SK-MEL-5 (cell line): ENCODE results near the gene OXCT1. TPM values are rescaled to one million over a fixed set of nuclear protein-coding genes. Genes with fewer than 3 reads are reported as not detected.
"Not testable (repeated sequence)": the region's sequence is repeated elsewhere in the genome, so short reads cannot be mapped to it uniquely, and the experiment has no call there.

Experiments used
- DNase-seq: peaks from one replicate; pipeline ENCODE4 v3.0.0-alpha.2; 2016; ENCODE audit warnings: low read depth, low spot score
- in situ Hi-C: cut with HindIII; loops from 2 replicates; pipeline ENCODE4 v1.10.0; 2016; ENCODE audit warnings: low sequenced_read_pairs, high pct_unique_total_duplicates, low pct_unique_long_range_greater_than_20kb
- total RNA-seq: library from RNA; depleted of rRNA; stranded (reverse); fragments of >200 nt; shearing (Covaris generic); gene quantifications from 2 replicates; pipeline ENCODE4 v1.2.3, GENCODE V29; 2014

Gene OXCT1
- total RNA-seq, 1 experiment from 2014 or later: 46.5 TPM

DNA sequence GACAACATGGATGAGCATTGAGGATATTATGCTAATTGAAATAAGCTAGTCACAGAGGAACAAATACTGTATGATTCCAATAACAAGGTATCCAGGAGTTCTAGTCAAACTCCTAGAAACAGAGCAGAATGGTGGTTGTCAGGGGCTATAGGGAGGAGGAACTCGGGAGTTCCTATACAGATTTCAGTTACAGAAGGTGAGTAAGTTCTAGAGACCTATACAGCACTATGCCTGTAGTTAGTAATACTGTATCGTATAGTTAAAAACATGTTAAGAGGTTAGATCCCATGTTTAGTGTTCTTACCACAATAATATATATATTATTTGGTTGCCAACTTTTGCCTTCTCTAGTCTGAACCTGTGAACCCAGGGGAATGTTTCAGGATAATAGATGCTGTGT, 7.9 kb upstream of the OXCT1 start:
- no peak for DNase-seq
- in situ Hi-C loops: no loop called here

DNA sequence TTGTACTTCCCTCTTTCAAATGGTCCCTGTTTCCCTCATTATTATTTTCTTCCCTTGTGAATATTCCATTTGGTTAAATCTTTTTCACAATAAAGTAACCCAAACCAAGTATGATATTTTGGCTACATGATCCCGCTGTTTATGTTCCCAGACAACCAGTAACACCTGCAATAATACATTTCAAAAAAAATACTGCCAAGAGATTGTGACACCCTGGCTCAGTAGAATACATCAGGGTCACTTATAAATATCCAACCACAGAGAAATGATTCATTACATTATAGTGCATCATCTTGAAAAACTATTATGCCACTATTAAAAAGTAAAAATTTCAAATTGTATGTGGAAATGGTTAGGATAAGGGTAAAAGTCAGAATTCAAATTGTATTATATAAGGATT, 7.2 kb upstream of the OXCT1 start:
- in situ Hi-C loops: no loop called here
- DNase-seq: no peak

DNA sequence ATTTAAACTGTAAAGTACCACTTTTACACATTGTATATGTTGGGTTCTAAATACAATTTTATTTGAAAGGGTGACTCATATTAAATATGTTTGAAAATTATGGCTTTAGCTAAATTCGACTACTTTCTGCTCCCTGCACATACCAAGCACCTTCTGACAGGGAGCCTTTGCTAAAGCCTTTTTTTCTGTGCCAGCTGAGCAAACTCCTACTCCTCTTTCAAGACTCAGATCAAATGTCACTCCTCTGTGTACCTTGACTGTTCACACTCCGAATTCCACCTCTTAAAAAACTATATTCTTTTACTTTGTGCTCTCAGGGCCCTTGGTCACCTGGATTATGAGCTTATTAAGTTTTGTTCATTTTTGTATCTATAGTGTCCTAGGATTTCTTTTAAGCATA, 6.5 kb upstream of the OXCT1 start:
- DNase-seq: no peak
- in situ Hi-C loops: no loop called here

GRCh38 chr5:41875121-41875520, 4.9 kb upstream of the OXCT1 start:
- DNase-seq: no peak
- in situ Hi-C loops: no loop called here

DNA sequence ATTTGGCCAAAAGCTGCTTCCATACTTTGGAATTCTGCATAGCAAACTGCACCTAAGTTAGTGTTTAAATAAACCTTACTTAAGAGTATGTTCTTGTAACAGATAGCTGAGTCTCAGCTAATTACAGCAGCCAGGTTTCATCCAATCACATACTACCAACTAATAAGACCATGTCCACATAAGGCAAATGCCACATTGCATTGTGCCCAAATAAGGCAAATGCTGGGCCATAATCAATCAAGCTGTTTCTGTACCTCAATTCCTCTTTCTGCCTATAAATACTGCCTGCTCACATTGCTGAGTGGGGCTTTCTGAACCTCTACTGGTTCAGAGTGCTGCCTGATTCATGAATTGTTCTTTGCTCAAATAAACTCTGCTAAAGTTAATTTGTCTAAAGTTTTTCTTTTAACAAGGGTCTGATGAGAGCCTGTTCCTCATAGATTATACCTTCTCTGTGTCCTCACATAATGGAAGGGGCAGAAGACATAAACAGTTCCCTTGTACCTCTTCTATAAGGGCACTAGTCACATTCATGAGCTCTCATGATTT, 4.4 kb upstream of the OXCT1 start:
- in situ Hi-C loops: no loop called here
- DNase-seq: no peak

DNA sequence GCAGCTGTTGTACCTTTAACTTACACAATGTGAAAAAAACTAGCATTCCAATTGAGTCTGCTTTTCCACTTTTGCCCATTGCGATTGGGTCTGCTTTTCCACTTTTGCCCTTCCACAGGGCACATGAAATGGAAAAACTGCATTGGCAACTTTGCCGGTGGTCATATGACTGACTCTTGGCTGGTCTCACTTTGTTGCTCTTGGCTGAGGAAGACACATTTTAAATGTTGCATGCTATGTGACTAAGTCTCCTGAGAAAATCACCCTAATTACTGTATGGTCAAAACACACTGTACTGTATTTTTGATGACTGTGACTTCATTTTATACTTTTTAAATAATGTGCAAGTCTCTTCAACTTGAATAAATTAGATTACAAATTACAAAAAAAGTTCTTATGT, 1.6 kb upstream of the OXCT1 start:
- DNase-seq: peak; percentile 82
- in situ Hi-C loops: no loop called here

DNA sequence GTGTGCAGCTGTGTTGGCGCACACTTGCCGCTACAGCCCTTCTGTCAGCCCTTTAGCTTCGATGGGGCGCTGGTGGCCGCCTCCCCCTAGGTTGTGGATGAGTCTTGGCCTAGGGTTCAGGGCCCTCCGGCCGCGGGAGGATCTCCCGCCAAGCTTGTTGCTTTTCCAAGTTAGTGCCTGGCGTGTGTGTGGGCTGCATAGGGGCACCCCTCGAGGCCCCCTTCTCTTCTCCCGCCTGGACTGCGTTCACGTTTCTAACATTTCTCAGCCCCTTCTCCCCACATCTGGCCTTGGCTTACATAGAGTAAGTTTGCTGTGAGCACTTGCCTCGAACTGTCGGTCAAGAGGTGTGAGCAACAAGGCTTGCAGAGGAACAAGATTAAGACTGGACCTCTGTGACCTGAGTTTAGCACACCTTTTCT, 413 bp upstream of the OXCT1 start:
- in situ Hi-C loops: no loop called here

DNA sequence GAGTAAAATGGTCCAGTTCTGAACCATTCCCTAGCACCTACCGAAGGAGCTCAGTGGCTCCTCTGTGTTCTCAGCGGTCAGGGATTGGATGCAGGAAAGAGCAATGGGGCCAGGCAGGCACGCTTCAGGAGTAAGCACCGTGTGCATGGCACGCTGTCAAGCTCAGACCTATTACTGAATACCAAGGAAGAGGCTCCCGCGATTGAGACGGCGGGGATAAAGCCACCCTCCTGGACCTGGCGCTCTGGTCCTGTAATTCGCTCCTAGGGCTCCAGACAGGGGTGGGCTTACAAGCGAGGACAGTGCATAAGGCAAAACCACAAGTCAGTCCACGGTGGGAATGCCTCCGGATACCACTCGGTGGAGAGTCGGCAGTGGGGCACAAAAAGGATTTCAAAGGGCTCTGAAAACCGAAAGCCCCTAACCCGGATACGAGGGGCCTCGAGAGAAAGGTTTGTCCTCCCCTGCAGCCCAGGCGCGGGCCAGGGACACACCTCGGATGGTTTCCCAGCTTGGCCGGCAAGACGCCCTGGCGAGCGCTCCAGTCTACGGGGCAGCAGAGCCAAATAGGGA, 988 bp downstream of the OXCT1 start:
- in situ Hi-C loops: no loop called here
- DNase-seq: no peak

More for the DNA sequence above, 413 bp upstream of the OXCT1 start:
- DNase-seq: no peak

DNA sequence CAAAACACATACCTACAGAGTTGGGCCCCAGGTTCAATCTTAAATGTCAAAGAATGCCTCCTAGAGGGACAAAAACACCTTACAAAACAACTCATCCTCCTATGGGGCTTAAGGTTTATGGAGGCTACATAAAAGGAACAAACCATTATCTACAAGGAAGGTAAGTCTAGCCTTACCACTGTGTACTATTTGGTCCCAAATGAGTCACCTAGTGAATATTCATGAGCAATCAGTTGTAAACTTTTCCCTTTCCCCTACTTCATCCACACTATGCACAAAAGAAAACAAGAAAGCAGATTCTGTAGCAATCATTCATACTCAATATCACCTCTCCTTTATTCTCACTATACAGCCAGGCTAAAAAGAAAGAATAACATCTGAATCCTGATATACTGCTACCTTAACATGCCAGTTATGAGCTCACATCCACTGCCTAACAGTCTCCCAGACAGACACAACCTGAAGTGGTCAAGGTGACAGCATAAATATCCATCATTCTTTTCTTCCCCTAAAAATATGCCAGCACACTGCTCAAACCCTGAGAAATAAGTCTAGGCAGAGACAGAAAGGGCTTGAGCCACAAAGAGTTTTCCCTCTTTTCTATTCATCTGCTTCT, 6.2 kb downstream of the OXCT1 start:
- DNase-seq: no peak

GRCh38 chr5:41858890-41859289, 11.3 kb downstream of the OXCT1 start:
- DNase-seq: no peak
- in situ Hi-C loops: no loop called here

More for the DNA sequence above, 6.2 kb downstream of the OXCT1 start:
- in situ Hi-C loops: no loop called here

GRCh38 chr5:41857989-41858388, 12.2 kb downstream of the OXCT1 start:
- in situ Hi-C loops: no loop called here
- DNase-seq: no peak

DNA sequence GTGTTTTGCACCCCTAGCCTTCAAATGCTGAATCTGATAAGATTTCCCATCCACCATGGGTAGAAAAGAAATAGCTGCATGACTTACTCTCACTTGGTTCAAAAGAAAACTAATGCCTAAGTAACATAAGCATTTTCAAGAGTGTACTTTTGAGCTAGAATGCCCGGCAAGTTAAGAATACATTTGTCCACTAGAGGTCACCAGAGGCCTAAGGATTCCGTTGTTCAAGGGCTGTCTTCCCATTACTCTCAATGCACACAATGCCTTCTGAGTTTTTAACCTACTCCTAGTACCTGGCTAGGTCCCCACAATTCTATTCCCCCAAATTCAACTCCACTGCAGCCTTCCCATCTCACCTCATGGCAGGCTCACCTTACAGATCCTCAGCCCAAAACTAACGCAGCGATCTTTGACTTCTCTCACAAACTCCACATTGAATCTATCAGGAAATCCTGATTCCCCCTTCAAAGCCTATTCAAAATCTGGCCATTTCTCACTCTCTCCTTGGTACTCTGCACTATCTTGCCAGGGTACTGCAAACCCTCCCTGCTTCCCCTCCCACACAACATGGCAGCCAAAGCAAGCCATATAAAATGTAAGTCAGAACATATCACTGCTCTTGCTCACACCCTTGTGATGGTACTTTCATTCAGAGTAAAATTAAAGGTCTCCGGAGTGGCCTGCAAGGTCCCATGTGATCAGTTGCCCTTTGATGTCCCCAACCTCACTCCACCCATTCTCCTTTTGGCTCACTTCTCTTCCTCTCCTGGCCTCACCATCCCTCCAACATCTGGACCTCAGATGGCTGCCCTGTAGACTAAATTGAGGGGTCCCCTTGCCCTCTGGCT, 13.4 kb downstream of the OXCT1 start:
- in situ Hi-C loops: no loop called here
- peak; percentile 91 for DNase-seq

- DNase-seq: no peak
- in situ Hi-C loops: no loop called here
Measured at GRCh38 chr5:41852293-41852692, 17.9 kb downstream of the OXCT1 start.

DNA sequence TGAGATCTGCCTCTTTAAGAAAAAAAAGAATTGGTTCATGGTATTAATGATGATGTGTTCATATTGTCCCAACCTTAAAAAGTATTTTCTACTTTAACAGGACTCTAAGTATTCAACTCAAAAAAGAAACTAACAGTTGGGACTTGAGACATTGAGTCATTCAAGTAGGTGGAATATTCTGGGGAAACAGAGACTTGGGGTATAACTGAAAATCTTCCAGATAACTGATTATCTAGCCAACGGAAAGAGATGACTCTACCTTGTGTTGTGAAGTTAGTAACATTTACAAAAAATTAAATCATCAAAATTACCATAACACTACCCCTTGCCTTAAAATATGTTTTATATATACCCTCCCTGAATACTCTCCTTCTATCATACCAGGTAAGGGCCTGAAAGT, 19.1 kb downstream of the OXCT1 start:
- in situ Hi-C loops: no loop called here
- no peak for DNase-seq

GRCh38 chr5:41848983-41849382, 21.2 kb downstream of the OXCT1 start:
- in situ Hi-C loops: loop anchor here (25.0 kb wide), 1 partner anchor 137 kb away; no protein-coding TSS in a partner anchor
- no peak for DNase-seq

- in situ Hi-C loops: loop anchor here (25.0 kb wide), 1 partner anchor 133 kb away; no protein-coding TSS in a partner anchor
- not testable (repeated sequence) for DNase-seq
Measured at GRCh38 chr5:41845751-41846150, 24.5 kb downstream of the OXCT1 start.

- no peak for DNase-seq
- in situ Hi-C loops: loop anchor here (25.0 kb wide), 1 partner anchor 132 kb away; no protein-coding TSS in a partner anchor
Measured at GRCh38 chr5:41844502-41844901, 25.7 kb downstream of the OXCT1 start.
